ENCODE measurements around the gene LGALS8. TPM values are rescaled to one million over a fixed set of nuclear protein-coding genes. Genes with fewer than 3 reads are reported as not detected.

The LGALS8 gene
- total RNA-seq, 1 donor from 2014 or later, result 72.3 TPM

GRCh38 chr1:236522937-236523703 lies 662 bp upstream of the LGALS8 start:
- Histone ChIP-seq H3K9me3 (no peaks in the 10 kb centered on the region), H3K36me3 (peaks cover 21% of the 10 kb centered on the region), H3K27ac (peak overlapping the region; percentile 95), H3K4me1 (peaks cover 17% of the 10 kb centered on the region), H3K4me3 (peak overlapping the region; percentile 99), H3K27me3 (ENCODE audit: low read depth) (no peaks in the 10 kb centered on the region)
- intact Hi-C loops (cut with DNase I), result no loop called here
- no peak for TF ChIP-seq CTCF (IDR thresholded peaks at IDR 0.05)
- DNase-seq (peak; percentile 55), ATAC-seq (peak; percentile 64 to 67)

GRCh38 chr1:236524142-236524894 lies 536 bp downstream of the LGALS8 start:
- TF ChIP-seq CTCF (IDR thresholded peaks at IDR 0.05), result no peak
- H3K4me3 ChIP-seq, result peak overlapping the region; percentile 99
- DNase-seq, result peak; percentile 53
- ATAC-seq, result peak; percentile 86 to 88
- intact Hi-C loops (cut with DNase I), result no loop called here
- H3K27ac ChIP-seq, result peak overlapping the region; percentile 95
- H3K9me3 ChIP-seq, result no peaks in the 10 kb centered on the region
- H3K27me3 ChIP-seq (ENCODE audit: low read depth), result no peaks in the 10 kb centered on the region
- H3K36me3 ChIP-seq, result peaks cover 32% of the 10 kb centered on the region
- peaks cover 17% of the 10 kb centered on the region for H3K4me1 ChIP-seq

- ATAC-seq, result no peak
- intact Hi-C loops (cut with DNase I), result no loop called here
- Histone ChIP-seq H3K36me3 (peaks cover 32% of the 10 kb centered on the region), H3K9me3 (no peaks in the 10 kb centered on the region), H3K27me3 (ENCODE audit: low read depth) (no peaks in the 10 kb centered on the region), H3K27ac (peak overlapping the region; percentile 95), H3K4me1 (peaks cover 17% of the 10 kb centered on the region), H3K4me3 (peak overlapping the region; percentile 99)
- no peak for DNase-seq
- TF ChIP-seq CTCF (IDR thresholded peaks at IDR 0.05), result no peak
Measured at GRCh38 chr1:236524895-236525184, 1.1 kb downstream of the LGALS8 start.

- intact Hi-C loops (cut with DNase I), result no loop called here
- Histone ChIP-seq H3K4me1 (peaks cover 18% of the 10 kb centered on the region), H3K36me3 (peaks cover 36% of the 10 kb centered on the region), H3K4me3 (no peak overlapping the region), H3K9me3 (no peaks in the 10 kb centered on the region), H3K27ac (no peak overlapping the region), H3K27me3 (ENCODE audit: low read depth) (no peaks in the 10 kb centered on the region)
- no peak for ATAC-seq
- no peak for DNase-seq
- no peak for TF ChIP-seq CTCF (IDR thresholded peaks at IDR 0.05)
Measured at GRCh38 chr1:236526079-236526478, 2.3 kb downstream of the LGALS8 start.

GRCh38 chr1:236530286-236530685 lies 6.5 kb downstream of the LGALS8 start:
- no peak overlapping the region for H3K4me3 ChIP-seq
- no peak overlapping the region for H3K27ac ChIP-seq
- DNase-seq, result no peak
- ATAC-seq, result no peak
- H3K9me3 ChIP-seq, result no peaks in the 10 kb centered on the region
- H3K4me1 ChIP-seq, result peaks cover 18% of the 10 kb centered on the region
- no peaks in the 10 kb centered on the region for H3K27me3 ChIP-seq (ENCODE audit: low read depth)
- H3K36me3 ChIP-seq, result peaks cover 60% of the 10 kb centered on the region
- intact Hi-C loops (cut with DNase I), result no loop called here
- TF ChIP-seq CTCF (IDR thresholded peaks at IDR 0.05), result no peak
